RWPE2 (cell line): Measurements from ENCODE around the gene SGMS1.

Experiments used
- ATAC-seq: fragments of 200-7000 bp; cut with Tn5 transposase; 3 replicates; pipeline ENCODE4 v1.9.1; 2021; ENCODE audit warnings: low read depth
- DNase-seq: peaks from one replicate; pipeline ENCODE4 v3.0.0-alpha.2; 2020; ENCODE audit warnings: low spot score
- H3K27ac ChIP-seq: fragments of 450-650 bp; 2 replicates; pipeline ENCODE4 v1.5.1; 2017; ENCODE audit warnings: mild to moderate bottlenecking; ENCODE audit not compliant: poor library complexity, severe bottlenecking
- H3K27me3 ChIP-seq: fragments of 250-450 bp; sonication (Bioruptor Pico); 2 replicates; pipeline ENCODE4 v1.5.1; 2021; ENCODE audit warnings: mild to moderate bottlenecking, moderate library complexity; ENCODE audit not compliant: insufficient read depth, poor library complexity, severe bottlenecking
- H3K36me3 ChIP-seq: fragments of 250-450 bp; sonication (Bioruptor Pico); 2 replicates; pipeline ENCODE4 v1.5.1; 2020; ENCODE audit warnings: low read depth, mild to moderate bottlenecking, moderate library complexity
- H3K4me1 ChIP-seq: fragments of 250-450 bp; sonication (Bioruptor Pico); 2 replicates; pipeline ENCODE4 v1.5.1; 2021; ENCODE audit warnings: mild to moderate bottlenecking, moderate library complexity; ENCODE audit not compliant: insufficient read depth, poor library complexity, severe bottlenecking
- H3K4me3 ChIP-seq: fragments of 250-450 bp; sonication (Bioruptor Pico); 2 replicates; pipeline ENCODE4 v1.5.1; 2021; ENCODE audit warnings: mild to moderate bottlenecking, moderate library complexity; ENCODE audit not compliant: severe bottlenecking
- H3K9me3 ChIP-seq: fragments of 250-450 bp; sonication (Bioruptor Pico); 2 replicates; pipeline ENCODE4 v1.5.1; 2021; ENCODE audit warnings: mild to moderate bottlenecking, moderate library complexity; ENCODE audit not compliant: severe bottlenecking
- TF ChIP-seq, protein P1 (sequence below): fragments of 450-650 bp; IDR thresholded peaks from one replicate; pipeline ENCODE4 v1.5.1; 2017; ENCODE audit warnings: mild to moderate bottlenecking, moderate library complexity; ENCODE audit not compliant: poor library complexity, severe bottlenecking

SGMS1 gene

DNA sequence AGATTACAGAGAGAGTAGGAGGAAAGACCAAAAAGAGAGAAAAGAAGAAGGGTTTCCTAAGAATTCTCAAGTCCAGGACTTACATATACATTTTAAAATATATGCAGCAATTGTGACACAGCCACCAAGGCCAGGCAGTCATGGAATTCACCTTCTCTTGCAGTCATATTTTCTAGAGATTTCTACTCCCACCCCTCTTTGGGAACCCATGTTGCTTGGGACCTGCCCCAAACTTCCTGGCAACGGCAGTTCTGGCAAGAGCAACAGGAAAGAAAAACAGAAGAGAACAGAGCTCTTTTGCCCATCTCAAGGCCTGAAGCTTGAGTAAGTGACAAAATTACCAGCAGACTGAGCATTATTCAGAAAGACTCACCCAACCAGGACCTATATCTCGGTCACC lies 244.1 kb downstream of the SGMS1 start:
- Histone ChIP-seq H3K36me3 (0 out of 2 replicates have a peak, but pooled peaks cover 4% of the 10 kb centered on the region), H3K4me3 (no peak overlapping the region), H3K4me1 (peaks cover 14% of the 10 kb centered on the region), H3K27ac (no peak overlapping the region), H3K9me3 (no peaks in the 10 kb centered on the region), H3K27me3 (no peaks in the 10 kb centered on the region)
- ATAC-seq (no peak), DNase-seq (no peak)
- TF ChIP-seq, protein P1, sequence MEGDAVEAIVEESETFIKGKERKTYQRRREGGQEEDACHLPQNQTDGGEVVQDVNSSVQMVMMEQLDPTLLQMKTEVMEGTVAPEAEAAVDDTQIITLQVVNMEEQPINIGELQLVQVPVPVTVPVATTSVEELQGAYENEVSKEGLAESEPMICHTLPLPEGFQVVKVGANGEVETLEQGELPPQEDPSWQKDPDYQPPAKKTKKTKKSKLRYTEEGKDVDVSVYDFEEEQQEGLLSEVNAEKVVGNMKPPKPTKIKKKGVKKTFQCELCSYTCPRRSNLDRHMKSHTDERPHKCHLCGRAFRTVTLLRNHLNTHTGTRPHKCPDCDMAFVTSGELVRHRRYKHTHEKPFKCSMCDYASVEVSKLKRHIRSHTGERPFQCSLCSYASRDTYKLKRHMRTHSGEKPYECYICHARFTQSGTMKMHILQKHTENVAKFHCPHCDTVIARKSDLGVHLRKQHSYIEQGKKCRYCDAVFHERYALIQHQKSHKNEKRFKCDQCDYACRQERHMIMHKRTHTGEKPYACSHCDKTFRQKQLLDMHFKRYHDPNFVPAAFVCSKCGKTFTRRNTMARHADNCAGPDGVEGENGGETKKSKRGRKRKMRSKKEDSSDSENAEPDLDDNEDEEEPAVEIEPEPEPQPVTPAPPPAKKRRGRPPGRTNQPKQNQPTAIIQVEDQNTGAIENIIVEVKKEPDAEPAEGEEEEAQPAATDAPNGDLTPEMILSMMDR, result no peak

GRCh38 chr10:50375745-50376144 lies 248.0 kb downstream of the SGMS1 start:
- H3K27ac ChIP-seq, result no peak overlapping the region
- no peaks in the 10 kb centered on the region for H3K9me3 ChIP-seq
- DNase-seq, result no peak
- H3K4me1 ChIP-seq, result peaks cover 7% of the 10 kb centered on the region
- ATAC-seq, result no peak
- H3K4me3 ChIP-seq, result no peak overlapping the region
- H3K36me3 ChIP-seq, result 0 out of 2 replicates have a peak, but pooled peaks cover 4% of the 10 kb centered on the region
- TF ChIP-seq, protein P1, result no peak
- H3K27me3 ChIP-seq, result no peaks in the 10 kb centered on the region

DNA sequence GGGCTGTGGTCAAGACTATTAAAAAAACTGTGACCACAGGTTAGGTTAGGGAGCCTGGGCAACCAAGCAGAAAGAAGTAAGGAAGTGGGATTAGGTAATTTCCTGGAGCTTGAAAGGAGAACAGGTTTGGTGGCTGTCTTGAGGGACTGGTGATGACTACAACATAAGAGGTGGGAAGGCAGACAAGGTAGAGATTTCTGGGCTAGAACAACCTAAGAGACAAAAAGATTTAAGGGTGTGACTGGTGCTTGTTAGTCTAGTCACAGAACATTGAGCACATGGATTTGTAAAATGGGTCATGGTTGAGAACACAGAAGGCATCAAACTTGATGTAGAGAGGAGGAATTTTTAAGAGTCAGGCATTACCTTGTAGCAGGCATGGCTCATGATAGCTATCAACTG lies 248.7 kb downstream of the SGMS1 start:
- TF ChIP-seq, protein P1, result no peak
- Histone ChIP-seq H3K27me3 (no peaks in the 10 kb centered on the region), H3K4me3 (no peak overlapping the region), H3K4me1 (peaks cover 7% of the 10 kb centered on the region), H3K27ac (no peak overlapping the region), H3K36me3 (0 out of 2 replicates have a peak, but pooled peaks cover 4% of the 10 kb centered on the region), H3K9me3 (no peaks in the 10 kb centered on the region)
- DNase-seq (no peak), ATAC-seq (peak; percentile 62)

DNA sequence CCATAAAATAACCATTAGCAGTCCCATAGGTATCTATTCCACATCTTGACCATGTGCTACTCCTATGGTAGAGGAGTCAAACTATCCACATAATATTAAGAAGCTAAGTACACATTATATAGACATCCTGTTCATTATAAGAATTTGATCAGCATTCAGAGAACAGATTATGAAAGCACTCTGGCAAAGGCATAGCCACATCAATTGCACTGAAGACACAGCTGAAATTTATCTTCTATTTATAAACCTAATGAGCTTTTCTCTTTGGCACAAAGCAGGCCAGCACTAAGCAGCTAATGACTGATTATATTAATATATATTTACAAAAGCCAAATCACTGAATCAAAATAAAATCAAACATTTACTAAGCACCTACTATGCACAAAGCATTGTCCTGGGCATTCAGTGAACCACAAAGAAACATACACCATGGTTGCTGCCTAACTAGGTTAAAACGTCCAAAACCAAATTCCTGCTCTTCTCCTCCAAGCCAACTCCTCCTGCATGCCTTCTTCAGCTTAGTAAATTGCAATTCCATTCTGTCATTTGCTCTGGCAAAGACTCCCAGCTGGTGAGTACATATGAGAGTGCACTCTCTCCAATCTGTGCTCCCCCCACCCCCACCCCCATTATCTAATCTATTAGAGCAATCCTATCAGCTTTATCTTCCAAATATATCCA lies 249.8 kb downstream of the SGMS1 start:
- H3K36me3 ChIP-seq, result 0 out of 2 replicates have a peak, but pooled peaks cover 4% of the 10 kb centered on the region
- no peak overlapping the region for H3K4me3 ChIP-seq
- H3K27me3 ChIP-seq, result no peaks in the 10 kb centered on the region
- DNase-seq (no peak), ATAC-seq (no peak)
- no peaks in the 10 kb centered on the region for H3K9me3 ChIP-seq
- no peak overlapping the region for H3K27ac ChIP-seq
- TF ChIP-seq, protein P1, result no peak
- peaks cover 7% of the 10 kb centered on the region for H3K4me1 ChIP-seq

DNA sequence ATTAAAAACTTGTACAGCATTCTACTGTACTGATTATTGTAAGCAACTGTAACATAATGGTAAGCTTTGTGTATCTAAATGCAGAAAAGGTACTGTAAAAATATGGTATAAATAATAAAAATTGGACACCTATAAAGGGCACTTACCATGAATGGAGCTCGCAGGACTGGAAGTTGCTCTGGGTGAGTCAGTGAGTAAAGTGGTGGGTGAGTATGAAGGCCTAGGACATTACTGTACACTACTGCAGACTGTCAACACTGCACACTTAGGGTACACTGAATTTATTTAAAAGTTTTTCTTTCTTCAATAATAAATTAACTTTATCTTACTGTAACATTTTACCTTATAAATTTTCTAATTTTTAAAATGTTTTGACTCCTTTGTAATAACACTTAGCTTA lies 253.8 kb downstream of the SGMS1 start:
- TF ChIP-seq, protein P1, result no peak
- no peaks in the 10 kb centered on the region for H3K9me3 ChIP-seq
- no peak overlapping the region for H3K27ac ChIP-seq
- H3K36me3 ChIP-seq, result no peaks in the 10 kb centered on the region
- H3K4me1 ChIP-seq, result peaks cover 2% of the 10 kb centered on the region
- no peak overlapping the region for H3K4me3 ChIP-seq
- DNase-seq (no peak), ATAC-seq (peak; percentile 61; the same call in 1 of the 3 replicates)
- no peaks in the 10 kb centered on the region for H3K27me3 ChIP-seq
